Measurements from ENCODE around the gene TRAF4.

The TRAF4 gene

GRCh38 chr17:28749516-28750177, 5.8 kb downstream of the TRAF4 start:
- Mint-ChIP-seq H3K27me3 (no peaks in the 10 kb centered on the region), H3K4me1 (peaks cover 18% of the 10 kb centered on the region), H3K9me3 (no peaks in the 10 kb centered on the region), H3K4me3 (no peak overlapping the region), H3K27ac (ENCODE audit: low read depth) (no peak overlapping the region), H3K36me3 (ENCODE audit: insufficient read depth) (peaks cover 12% of the 10 kb centered on the region)
- DNase-seq (ENCODE audit: low spot score in 2 of 2), result no peak
- no peak for ATAC-seq (replicated peaks; ENCODE audit: extremely low read depth, poor library complexity, severe bottlenecking)

- ATAC-seq (replicated peaks; ENCODE audit: extremely low read depth, poor library complexity, severe bottlenecking) (peak; percentile 70), DNase-seq (ENCODE audit: low spot score in 2 of 2) (peak; percentile 81 to 87)
- Mint-ChIP-seq H3K36me3 (ENCODE audit: insufficient read depth) (peaks cover 6% of the 10 kb centered on the region), H3K4me3 (no peak overlapping the region), H3K27ac (ENCODE audit: low read depth) (no peak overlapping the region), H3K4me1 (peaks cover 10% of the 10 kb centered on the region), H3K27me3 (no peaks in the 10 kb centered on the region), H3K9me3 (no peaks in the 10 kb centered on the region)
Observed at GRCh38 chr17:28750178-28751047, 6.6 kb downstream of the TRAF4 start.

- H3K4me1 Mint-ChIP-seq, result no peaks in the 10 kb centered on the region
Observed at GRCh38 chr17:28751600-28752366, 8.0 kb downstream of the TRAF4 start.

GRCh38 chr17:28755486-28755885, 11.7 kb downstream of the TRAF4 start:
- no peak for DNase-seq (ENCODE audit: low spot score in 2 of 2)
- no peaks in the 10 kb centered on the region for H3K27me3 Mint-ChIP-seq
- H3K36me3 Mint-ChIP-seq (ENCODE audit: insufficient read depth), result peaks cover 17% of the 10 kb centered on the region
- H3K4me3 Mint-ChIP-seq, result no peak overlapping the region
- H3K9me3 Mint-ChIP-seq, result no peaks in the 10 kb centered on the region
- H3K27ac Mint-ChIP-seq (ENCODE audit: low read depth), result no peak overlapping the region
- no peak for ATAC-seq (replicated peaks; ENCODE audit: extremely low read depth, poor library complexity, severe bottlenecking)
- no peaks in the 10 kb centered on the region for H3K4me1 Mint-ChIP-seq

More at GRCh38 chr17:28751600-28752366, 8.0 kb downstream of the TRAF4 start:
- peak overlapping the region; percentile 49 for H3K27ac Mint-ChIP-seq (ENCODE audit: low read depth)
- DNase-seq (ENCODE audit: low spot score in 2 of 2) (no peak), ATAC-seq (replicated peaks; ENCODE audit: extremely low read depth, poor library complexity, severe bottlenecking) (no peak)
- no peaks in the 10 kb centered on the region for H3K9me3 Mint-ChIP-seq
- H3K4me3 Mint-ChIP-seq, result no peak overlapping the region
- H3K27me3 Mint-ChIP-seq, result no peaks in the 10 kb centered on the region
- H3K36me3 Mint-ChIP-seq (ENCODE audit: insufficient read depth), result peaks cover 7% of the 10 kb centered on the region

GRCh38 chr17:28756049-28756804, 12.4 kb downstream of the TRAF4 start:
- no peak for DNase-seq (ENCODE audit: low spot score in 2 of 2)

GRCh38 chr17:28758411-28759121, 14.8 kb downstream of the TRAF4 start:
- Mint-ChIP-seq H3K4me1 (peaks cover under 1% of the 10 kb centered on the region), H3K4me3 (no peak overlapping the region), H3K27ac (ENCODE audit: low read depth) (no peak overlapping the region), H3K9me3 (no peaks in the 10 kb centered on the region), H3K36me3 (ENCODE audit: insufficient read depth) (peaks cover 17% of the 10 kb centered on the region), H3K27me3 (no peaks in the 10 kb centered on the region)
- no peak for DNase-seq (ENCODE audit: low spot score in 2 of 2)
- no peak for ATAC-seq (replicated peaks; ENCODE audit: extremely low read depth, poor library complexity, severe bottlenecking)

More at GRCh38 chr17:28756049-28756804, 12.4 kb downstream of the TRAF4 start:
- H3K4me3 Mint-ChIP-seq, result no peak overlapping the region
- no peak for ATAC-seq (replicated peaks; ENCODE audit: extremely low read depth, poor library complexity, severe bottlenecking)
- H3K27me3 Mint-ChIP-seq, result no peaks in the 10 kb centered on the region
- H3K4me1 Mint-ChIP-seq, result no peaks in the 10 kb centered on the region
- H3K9me3 Mint-ChIP-seq, result no peaks in the 10 kb centered on the region
- peaks cover 17% of the 10 kb centered on the region for H3K36me3 Mint-ChIP-seq (ENCODE audit: insufficient read depth)
- no peak overlapping the region for H3K27ac Mint-ChIP-seq (ENCODE audit: low read depth)

- Mint-ChIP-seq H3K4me1 (peaks cover 5% of the 10 kb centered on the region), H3K4me3 (no peak overlapping the region), H3K27me3 (no peaks in the 10 kb centered on the region), H3K36me3 (ENCODE audit: insufficient read depth) (peaks cover 21% of the 10 kb centered on the region), H3K9me3 (no peaks in the 10 kb centered on the region), H3K27ac (ENCODE audit: low read depth) (no peak overlapping the region)
- ATAC-seq (replicated peaks; ENCODE audit: extremely low read depth, poor library complexity, severe bottlenecking) (no peak), DNase-seq (ENCODE audit: low spot score in 2 of 2) (no peak)
Observed at GRCh38 chr17:28759256-28759865, 15.6 kb downstream of the TRAF4 start.

- H3K4me1 Mint-ChIP-seq, result peaks cover 5% of the 10 kb centered on the region
- H3K36me3 Mint-ChIP-seq (ENCODE audit: insufficient read depth), result peaks cover 21% of the 10 kb centered on the region
- no peaks in the 10 kb centered on the region for H3K27me3 Mint-ChIP-seq
- H3K4me3 Mint-ChIP-seq, result no peak overlapping the region
- ATAC-seq (replicated peaks; ENCODE audit: extremely low read depth, poor library complexity, severe bottlenecking), result no peak
- no peak for DNase-seq (ENCODE audit: low spot score in 2 of 2)
- no peak overlapping the region for H3K27ac Mint-ChIP-seq (ENCODE audit: low read depth)
- no peaks in the 10 kb centered on the region for H3K9me3 Mint-ChIP-seq
Observed at GRCh38 chr17:28760601-28761562, 17.1 kb downstream of the TRAF4 start.

- peaks cover 5% of the 10 kb centered on the region for H3K4me1 Mint-ChIP-seq
- no peak overlapping the region for H3K4me3 Mint-ChIP-seq
- no peaks in the 10 kb centered on the region for H3K9me3 Mint-ChIP-seq
- peak overlapping the region; percentile 52 for H3K27ac Mint-ChIP-seq (ENCODE audit: low read depth)
- DNase-seq (ENCODE audit: low spot score in 2 of 2), result no peak
- H3K27me3 Mint-ChIP-seq, result no peaks in the 10 kb centered on the region
- H3K36me3 Mint-ChIP-seq (ENCODE audit: insufficient read depth), result peaks cover 15% of the 10 kb centered on the region
- no peak for ATAC-seq (replicated peaks; ENCODE audit: extremely low read depth, poor library complexity, severe bottlenecking)
Observed at GRCh38 chr17:28763137-28763799, 19.5 kb downstream of the TRAF4 start.

GRCh38 chr17:28763804-28764266, 20.0 kb downstream of the TRAF4 start:
- Mint-ChIP-seq H3K36me3 (ENCODE audit: insufficient read depth) (peaks cover 11% of the 10 kb centered on the region), H3K4me3 (no peak overlapping the region), H3K9me3 (no peaks in the 10 kb centered on the region), H3K27ac (ENCODE audit: low read depth) (peak overlapping the region; percentile 52), H3K27me3 (no peaks in the 10 kb centered on the region), H3K4me1 (peaks cover 5% of the 10 kb centered on the region)
- peak; percentile 52 for ATAC-seq (replicated peaks; ENCODE audit: extremely low read depth, poor library complexity, severe bottlenecking)
- DNase-seq (ENCODE audit: low spot score in 2 of 2), result peak; percentile 62 to 69
